Stimulated activated naive B cell treated with anti-CD40 and anti-IgM and Interleukin-4, amounts not matched to agents 10 μg/mL and 1 μg/mL and 100 μg/mL, for 72 hours (primary cell): ENCODE measurements around the gene RNF17.
"Not testable (repeated sequence)": the region's sequence is repeated elsewhere in the genome, so short reads cannot be mapped to it uniquely, and the experiment has no call there.

Source experiments
- ATAC-seq, 2 donors: fragments of 150-1000 bp; cut with Tn5 transposase; replicated peaks; 2 replicates each; pipeline ENCODE4 v1.10.0; 2021; ENCODE audit warnings: moderate library complexity in 1 of 2
- DNase-seq: peaks from one replicate; pipeline ENCODE4 v3.0.0; 2021
- H3K27ac Mint-ChIP-seq: one replicate; pipeline ENCODE4 v1.8.0; 2022; ENCODE audit warnings: mild to moderate bottlenecking, mixed read lengths
- H3K27me3 Mint-ChIP-seq, 2 donors: one replicate each; pipeline ENCODE4 v1.8.0; 2022; ENCODE audit warnings: mixed read lengths in 2 of 2
- H3K36me3 Mint-ChIP-seq, 2 donors: one replicate each; pipeline ENCODE4 v1.8.0; 2022; ENCODE audit warnings: mixed read lengths in 2 of 2, mild to moderate bottlenecking in 1 of 2
- H3K4me1 Mint-ChIP-seq, 2 donors: one replicate each; pipeline ENCODE4 v1.8.0; 2022; ENCODE audit warnings: mixed read lengths in 2 of 2, mild to moderate bottlenecking in 1 of 2
- H3K4me3 Mint-ChIP-seq, 2 donors: one replicate each; pipeline ENCODE4 v1.8.0; 2022; ENCODE audit warnings: mild to moderate bottlenecking in 2 of 2, mixed read lengths in 2 of 2, moderate library complexity in 1 of 2
- H3K9me3 Mint-ChIP-seq, 2 donors: one replicate each; pipeline ENCODE4 v1.8.0; 2022; ENCODE audit warnings: mixed read lengths in 2 of 2, mild to moderate bottlenecking in 1 of 2

Gene RNF17

GRCh38 chr13:24777171-24777570 is 13.2 kb downstream of the RNF17 start:
- H3K27me3 Mint-ChIP-seq, result peaks cover 0 to 6% of the 10 kb centered on the region in 2 donors
- DNase-seq (no peak), ATAC-seq (no peak)
- H3K9me3 Mint-ChIP-seq, result no peaks in the 10 kb centered on the region
- no peak overlapping the region for H3K4me3 Mint-ChIP-seq
- H3K36me3 Mint-ChIP-seq, result no peaks in the 10 kb centered on the region
- H3K27ac Mint-ChIP-seq, result no peak overlapping the region
- no peaks in the 10 kb centered on the region for H3K4me1 Mint-ChIP-seq

- H3K4me1 Mint-ChIP-seq, result no peaks in the 10 kb centered on the region
- no peak for ATAC-seq
- H3K4me3 Mint-ChIP-seq, result no peak overlapping the region
- H3K36me3 Mint-ChIP-seq, result no peaks in the 10 kb centered on the region
- peaks cover 8 to 16% of the 10 kb centered on the region in 2 donors for H3K27me3 Mint-ChIP-seq
- peaks cover 8 to 16% of the 10 kb centered on the region in 2 donors for H3K9me3 Mint-ChIP-seq
- H3K27ac Mint-ChIP-seq, result no peak overlapping the region
- no peak for DNase-seq
Observed at GRCh38 chr13:24784319-24784718, 20.4 kb downstream of the RNF17 start.

DNA sequence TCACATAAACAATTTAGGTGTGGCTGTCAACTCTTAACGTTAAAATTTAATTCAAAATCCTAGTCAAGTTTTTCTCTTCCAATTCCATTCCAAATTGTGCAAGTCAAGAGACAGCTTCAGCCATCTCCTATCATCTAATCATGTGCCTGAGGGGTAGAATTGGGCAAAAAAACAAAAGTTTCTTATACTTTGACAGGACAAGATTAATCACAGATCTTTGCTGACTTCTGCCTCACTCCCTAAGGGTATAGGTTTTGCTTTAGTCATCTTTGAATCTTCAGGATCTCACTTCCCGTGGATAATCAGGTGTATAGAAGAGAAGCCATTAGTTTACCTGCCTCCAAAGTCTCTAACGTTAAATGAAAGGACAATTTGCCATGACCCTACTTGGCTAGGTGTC is 24.6 kb downstream of the RNF17 start:
- DNase-seq (no peak), ATAC-seq (no peak)
- peaks cover 7 to 8% of the 10 kb centered on the region in 2 donors for H3K9me3 Mint-ChIP-seq
- no peak overlapping the region for H3K27ac Mint-ChIP-seq
- H3K4me1 Mint-ChIP-seq, result no peaks in the 10 kb centered on the region
- no peaks in the 10 kb centered on the region for H3K36me3 Mint-ChIP-seq
- no peak overlapping the region for H3K4me3 Mint-ChIP-seq
- peaks cover 10 to 11% of the 10 kb centered on the region in 2 donors for H3K27me3 Mint-ChIP-seq

- no peaks in the 10 kb centered on the region for H3K36me3 Mint-ChIP-seq
- ATAC-seq (no peak), DNase-seq (no peak)
- no peaks in the 10 kb centered on the region for H3K4me1 Mint-ChIP-seq
- H3K27me3 Mint-ChIP-seq, result peaks cover 3 to 10% of the 10 kb centered on the region in 2 donors
- H3K9me3 Mint-ChIP-seq, result peaks cover 0 to 2% of the 10 kb centered on the region in 2 donors
- no peak overlapping the region for H3K4me3 Mint-ChIP-seq
- no peak overlapping the region for H3K27ac Mint-ChIP-seq
Observed at GRCh38 chr13:24802074-24802473, 38.1 kb downstream of the RNF17 start.

GRCh38 chr13:24821207-24821606 is 57.2 kb downstream of the RNF17 start:
- Mint-ChIP-seq H3K27ac (no peak overlapping the region), H3K9me3 (peaks cover 3 to 6% of the 10 kb centered on the region in 2 donors), H3K36me3 (no peaks in the 10 kb centered on the region), H3K4me3 (no peak overlapping the region), H3K27me3 (peaks cover 23 to 27% of the 10 kb centered on the region in 2 donors), H3K4me1 (no peaks in the 10 kb centered on the region)
- DNase-seq, result no peak
- ATAC-seq, result no peak

- Mint-ChIP-seq H3K9me3 (peaks cover 3 to 6% of the 10 kb centered on the region in 2 donors), H3K27me3 (peaks cover 19 to 23% of the 10 kb centered on the region in 2 donors), H3K36me3 (no peaks in the 10 kb centered on the region), H3K27ac (no peak overlapping the region), H3K4me1 (no peaks in the 10 kb centered on the region), H3K4me3 (no peak overlapping the region)
- DNase-seq (no peak), ATAC-seq (peak in 1 of 2 donors; percentile 46)
Observed at GRCh38 chr13:24822640-24823039, 58.7 kb downstream of the RNF17 start.

- not testable (repeated sequence) for DNase-seq, H3K27ac Mint-ChIP-seq, H3K9me3 Mint-ChIP-seq, H3K4me1 Mint-ChIP-seq, ATAC-seq, H3K36me3 Mint-ChIP-seq, H3K4me3 Mint-ChIP-seq
- H3K27me3 Mint-ChIP-seq, result peaks cover 19 to 23% of the 10 kb centered on the region in 2 donors
Observed at GRCh38 chr13:24823122-24823710, 59.2 kb downstream of the RNF17 start.

DNA sequence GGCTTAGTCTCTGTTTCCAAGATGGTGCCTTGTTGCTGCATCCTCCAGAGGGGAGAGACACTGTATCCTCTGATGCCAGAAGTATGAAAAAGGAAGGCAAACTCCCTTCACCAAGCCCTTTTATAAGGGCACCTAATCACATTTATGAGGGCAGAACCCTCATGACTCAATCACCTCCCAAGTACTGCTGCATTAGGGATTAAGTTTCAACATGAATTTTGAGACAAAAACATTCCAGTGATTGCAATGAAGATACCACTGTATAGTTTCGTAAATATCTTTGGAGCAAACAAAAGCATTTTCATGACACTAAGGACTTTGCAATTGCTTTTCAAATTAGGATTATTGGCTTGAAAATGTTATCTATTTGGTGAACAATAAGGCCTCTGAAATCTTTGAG is 63.8 kb downstream of the RNF17 start:
- Mint-ChIP-seq H3K9me3 (no peaks in the 10 kb centered on the region), H3K27me3 (peaks cover 5 to 9% of the 10 kb centered on the region in 2 donors), H3K36me3 (no peaks in the 10 kb centered on the region), H3K4me3 (no peak overlapping the region), H3K4me1 (no peaks in the 10 kb centered on the region), H3K27ac (no peak overlapping the region)
- no peak for DNase-seq
- no peak for ATAC-seq

DNA sequence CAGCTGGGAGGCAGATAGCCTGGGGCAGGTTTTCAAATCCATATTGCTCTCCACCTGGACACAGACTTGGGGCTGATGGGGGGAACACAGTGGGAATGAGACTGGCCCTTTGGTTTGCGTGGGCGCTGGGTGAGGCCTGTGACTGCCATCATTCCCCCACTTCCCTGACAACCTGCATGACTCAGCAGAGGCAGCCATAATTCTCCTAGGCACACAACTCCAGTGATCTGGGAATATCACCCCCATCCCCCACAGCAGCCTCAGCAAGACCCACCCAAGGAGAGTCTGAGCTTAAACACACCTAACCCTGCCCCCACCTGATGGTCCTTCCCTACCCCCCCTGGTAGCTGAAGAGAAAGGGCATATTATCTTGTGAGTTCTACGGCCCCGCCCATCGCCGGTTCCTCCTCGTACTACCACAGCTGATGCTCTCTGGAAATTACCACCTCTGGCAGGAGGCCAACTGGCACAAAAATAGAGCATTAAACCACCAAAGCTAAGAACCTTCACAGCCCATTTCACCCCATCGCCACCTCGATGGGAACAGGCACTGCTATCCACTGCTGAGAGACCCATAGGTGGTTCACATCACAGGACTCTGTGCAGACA is 71.0 kb downstream of the RNF17 start:
- DNase-seq (no peak), ATAC-seq (peak in 1 of 2 donors; percentile 14)
- no peaks in the 10 kb centered on the region for H3K9me3 Mint-ChIP-seq
- H3K27me3 Mint-ChIP-seq, result peaks cover 23 to 42% of the 10 kb centered on the region in 2 donors
- H3K27ac Mint-ChIP-seq, result no peak overlapping the region
- no peaks in the 10 kb centered on the region for H3K36me3 Mint-ChIP-seq
- peaks cover 5 to 6% of the 10 kb centered on the region in 2 donors for H3K4me1 Mint-ChIP-seq
- H3K4me3 Mint-ChIP-seq, result no peak overlapping the region

- ATAC-seq, H3K4me1 Mint-ChIP-seq, H3K27ac Mint-ChIP-seq, H3K36me3 Mint-ChIP-seq, H3K4me3 Mint-ChIP-seq, DNase-seq, H3K9me3 Mint-ChIP-seq: not testable (repeated sequence)
- H3K27me3 Mint-ChIP-seq, result peaks cover 25 to 43% of the 10 kb centered on the region in 2 donors
Observed at GRCh38 chr13:24837528-24837927, 73.6 kb downstream of the RNF17 start.

DNA sequence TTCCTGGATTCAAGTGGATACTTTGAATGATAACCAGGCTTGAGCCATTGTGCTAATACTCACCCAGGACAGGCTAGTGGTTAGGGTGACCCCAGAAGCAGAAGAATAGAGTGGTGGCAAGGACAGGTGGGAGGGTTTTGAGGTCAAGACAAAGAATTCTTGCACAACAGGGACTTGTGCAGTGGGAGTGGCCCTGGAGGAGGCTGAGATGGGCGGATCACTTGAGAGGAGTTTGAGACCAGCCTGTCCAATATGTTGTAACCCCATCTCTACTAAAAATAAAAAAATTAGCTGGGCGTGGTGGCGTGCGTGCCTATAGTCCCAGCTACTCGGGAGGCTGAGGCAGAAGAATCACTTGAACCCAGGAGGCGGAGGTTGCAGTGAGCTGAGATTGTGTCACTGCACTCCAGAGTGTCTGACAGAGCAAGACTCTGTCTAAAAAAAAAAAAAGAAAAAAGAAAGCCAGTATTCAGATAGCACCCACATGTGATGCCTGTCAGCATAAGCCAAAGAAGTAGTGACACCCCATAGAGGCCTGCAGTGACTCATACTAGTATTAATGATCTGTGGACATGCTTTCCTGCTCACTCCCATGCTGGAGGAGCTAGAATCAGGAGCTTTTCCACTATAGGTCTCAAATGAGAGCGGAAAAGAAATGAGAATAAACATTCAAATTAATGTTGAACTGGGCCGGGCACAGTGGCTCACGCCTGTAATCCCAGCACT is 78.7 kb downstream of the RNF17 start:
- DNase-seq, result no peak
- no peak overlapping the region for H3K27ac Mint-ChIP-seq

GRCh38 chr13:24851546-24851945 is 87.6 kb downstream of the RNF17 start:
- Mint-ChIP-seq H3K27me3 (peaks cover 9 to 18% of the 10 kb centered on the region in 2 donors), H3K27ac (no peak overlapping the region), H3K9me3 (no peaks in the 10 kb centered on the region), H3K4me1 (peaks cover 4 to 8% of the 10 kb centered on the region in 2 donors), H3K36me3 (no peaks in the 10 kb centered on the region), H3K4me3 (no peak overlapping the region)
- peak in 1 of 2 donors; percentile 25 for ATAC-seq
- DNase-seq, result no peak

More for the DNA sequence above, 78.7 kb downstream of the RNF17 start:
- peaks cover 4 to 15% of the 10 kb centered on the region in 2 donors for H3K27me3 Mint-ChIP-seq
- no peaks in the 10 kb centered on the region for H3K36me3 Mint-ChIP-seq
- no peaks in the 10 kb centered on the region for H3K4me1 Mint-ChIP-seq
- no peaks in the 10 kb centered on the region for H3K9me3 Mint-ChIP-seq
- H3K4me3 Mint-ChIP-seq, result no peak overlapping the region
- ATAC-seq, result no peak

GRCh38 chr13:24854311-24854710 is 90.3 kb downstream of the RNF17 start:
- DNase-seq (no peak), ATAC-seq (no peak)
- Mint-ChIP-seq H3K27me3 (peaks cover 9 to 22% of the 10 kb centered on the region in 2 donors), H3K9me3 (no peaks in the 10 kb centered on the region), H3K4me3 (no peak overlapping the region), H3K36me3 (no peaks in the 10 kb centered on the region), H3K4me1 (peaks cover 4 to 8% of the 10 kb centered on the region in 2 donors), H3K27ac (no peak overlapping the region)

- Mint-ChIP-seq H3K9me3 (no peaks in the 10 kb centered on the region), H3K4me3 (no peak overlapping the region), H3K27me3 (peaks cover 0 to 18% of the 10 kb centered on the region in 2 donors), H3K4me1 (no peaks in the 10 kb centered on the region), H3K27ac (no peak overlapping the region), H3K36me3 (no peaks in the 10 kb centered on the region)
- no peak for DNase-seq
- ATAC-seq, result peak in 1 of 2 donors; percentile 45
Observed at GRCh38 chr13:24858953-24859352, 95.0 kb downstream of the RNF17 start.

- Mint-ChIP-seq H3K9me3 (no peaks in the 10 kb centered on the region), H3K27ac (no peak overlapping the region), H3K4me3 (no peak overlapping the region), H3K4me1 (no peaks in the 10 kb centered on the region), H3K36me3 (no peaks in the 10 kb centered on the region), H3K27me3 (peaks cover 0 to 12% of the 10 kb centered on the region in 2 donors)
- DNase-seq (no peak), ATAC-seq (no peak)
Observed at GRCh38 chr13:24860770-24861169, 96.8 kb downstream of the RNF17 start.
